Loucy (cell line): ENCODE data around the gene NARS2.

Experiments used
- EZH2phosphoT487 ChIP-seq: fragments of 200-600 bp; IDR thresholded peaks from 2 replicates; pipeline ENCODE4 v1.6.1; 2018; ENCODE audit warnings: antibody characterized with exemption, mild to moderate bottlenecking, moderate library complexity, borderline replicate concordance
- TF ChIP-seq, protein P1 (sequence below): fragments of 200-600 bp; sonication (generic); conservative IDR thresholded peaks from 2 replicates; pipeline ENCODE4 v1.5.1; 2014; ENCODE audit warnings: mild to moderate bottlenecking, antibody characterized with exemption, low read length

- TF ChIP-seq, protein P1, sequence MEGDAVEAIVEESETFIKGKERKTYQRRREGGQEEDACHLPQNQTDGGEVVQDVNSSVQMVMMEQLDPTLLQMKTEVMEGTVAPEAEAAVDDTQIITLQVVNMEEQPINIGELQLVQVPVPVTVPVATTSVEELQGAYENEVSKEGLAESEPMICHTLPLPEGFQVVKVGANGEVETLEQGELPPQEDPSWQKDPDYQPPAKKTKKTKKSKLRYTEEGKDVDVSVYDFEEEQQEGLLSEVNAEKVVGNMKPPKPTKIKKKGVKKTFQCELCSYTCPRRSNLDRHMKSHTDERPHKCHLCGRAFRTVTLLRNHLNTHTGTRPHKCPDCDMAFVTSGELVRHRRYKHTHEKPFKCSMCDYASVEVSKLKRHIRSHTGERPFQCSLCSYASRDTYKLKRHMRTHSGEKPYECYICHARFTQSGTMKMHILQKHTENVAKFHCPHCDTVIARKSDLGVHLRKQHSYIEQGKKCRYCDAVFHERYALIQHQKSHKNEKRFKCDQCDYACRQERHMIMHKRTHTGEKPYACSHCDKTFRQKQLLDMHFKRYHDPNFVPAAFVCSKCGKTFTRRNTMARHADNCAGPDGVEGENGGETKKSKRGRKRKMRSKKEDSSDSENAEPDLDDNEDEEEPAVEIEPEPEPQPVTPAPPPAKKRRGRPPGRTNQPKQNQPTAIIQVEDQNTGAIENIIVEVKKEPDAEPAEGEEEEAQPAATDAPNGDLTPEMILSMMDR: no peak
- TF ChIP-seq EZH2phosphoT487: no peak
Measured at GRCh38 chr11:78418584-78419211, 156.0 kb downstream of the NARS2 start.
